GM12878 (cell line): Measurements from ENCODE around the gene SRGAP1. TPM values are rescaled to one million over a fixed set of nuclear protein-coding genes. Genes with fewer than 3 reads are reported as not detected.

Experiments used
- ATAC-seq: fragments of 200-7000 bp; cut with Tn5 transposase; 3 replicates; pipeline ENCODE4 v1.9.1; 2020; ENCODE audit warnings: mild to moderate bottlenecking, moderate library complexity
- BruUV-seq: library from RNA; stranded (reverse); fragments of 400-500 nt; replicated peaks from 2 replicates; lab custom pipeline; 2021; lab: Mats Ljungman, UMichigan
- CTCF ChIA-PET: fragments of 300-600 bp; sonication (Branson Sonifier 250); formaldehyde crosslinking; extraction: SDS; loops from one replicate; lab custom pipeline; 2021; ENCODE audit warnings: inconsistent platforms; lab: Yijun Ruan, JAX
- POLR2A ChIA-PET: fragments of 350-600 bp; formaldehyde crosslinking; extraction: SDS; loops from one replicate; lab custom pipeline; 2021; ENCODE audit warnings: inconsistent platforms; lab: Charles Lee
- RAD21 ChIA-PET: fragments of 300-600 bp; sonication (Branson Sonifier 250); formaldehyde crosslinking; loops from one replicate; lab custom pipeline; 2023; ENCODE audit warnings: antibody characterized with exemption; ENCODE audit not compliant: unreplicated experiment; lab: Charles Lee
- SMC1A ChIA-PET: fragments of 300-600 bp; sonication (Branson Sonifier 250); formaldehyde crosslinking; loops from one replicate; lab custom pipeline; 2023; ENCODE audit not compliant: unreplicated experiment, uncharacterized antibody; lab: Charles Lee
- DNase-seq: peaks from one replicate; pipeline ENCODE4 v3.0.0-alpha.2; 2011; ENCODE audit warnings: low read depth, low spot score
- FAIRE-seq: peaks from 3 replicates; lab custom pipeline; 2011; peaks lifted over from hg19 to GRCh38; lab: Jason Lieb, UNC
- H2AFZ ChIP-seq: 2 replicates; pipeline ENCODE4 v1.6.0; 2011; ENCODE audit warnings: low read depth, low read length, control low read depth; ENCODE audit not compliant: control insufficient read depth
- H3K27ac ChIP-seq: 2 replicates; pipeline ENCODE4 v1.5.1; 2011; ENCODE audit warnings: control low read depth; ENCODE audit not compliant: control insufficient read depth, insufficient read depth
- H3K27me3 ChIP-seq, 2 experiments: replicated peaks in 1 of 2; 2 replicates each; pipeline versions ENCODE4 v1.6.0 to v1.6.1; 2011; ENCODE audit warnings: low read length in 1 of 2; ENCODE audit not compliant: control insufficient read depth in 2 of 2, insufficient read depth in 2 of 2
- H3K36me3 ChIP-seq, 2 experiments: 2 replicates each; pipeline ENCODE4 v1.5.1; 2011; ENCODE audit warnings: low read length in 1 of 2; ENCODE audit not compliant: control insufficient read depth in 2 of 2, insufficient read depth in 2 of 2
- H3K4me1 ChIP-seq: 2 replicates; pipeline ENCODE4 v1.6.1; 2011; ENCODE audit warnings: mild to moderate bottlenecking, low read length, moderate library complexity, mixed read lengths; ENCODE audit not compliant: control insufficient read depth, insufficient read depth
- H3K4me2 ChIP-seq: 2 replicates; pipeline ENCODE4 v1.6.0; 2011; ENCODE audit warnings: control low read depth; ENCODE audit not compliant: control insufficient read depth, insufficient read depth
- H3K4me3 ChIP-seq: fragments of 200-600 bp; sonication (generic); 2 replicates; pipeline ENCODE4 v1.5.1; 2016
- H3K79me2 ChIP-seq: 2 replicates; pipeline ENCODE4 v1.6.0; 2011; ENCODE audit warnings: low read length; ENCODE audit not compliant: control insufficient read depth, insufficient read depth
- H3K9ac ChIP-seq: 2 replicates; pipeline ENCODE4 v1.8.0; 2011; ENCODE audit warnings: low read length, control low read depth, mixed read lengths; ENCODE audit not compliant: control insufficient read depth, insufficient read depth
- H3K9me3 ChIP-seq: replicated peaks from 3 replicates; pipeline ENCODE4 v1.5.1; 2011; ENCODE audit warnings: mild to moderate bottlenecking, low read length; ENCODE audit not compliant: control insufficient read depth, insufficient read depth
- H4K20me1 ChIP-seq: 2 replicates; pipeline ENCODE4 v1.6.0; 2011; ENCODE audit not compliant: control insufficient read depth, insufficient read depth
- CBX5 ChIP-seq: sonication (generic); IDR thresholded peaks from 2 replicates; pipeline ENCODE4 v1.6.1; 2016; ENCODE audit warnings: low read depth, moderate library complexity, mild to moderate bottlenecking, inconsistent platforms
- CHD1 ChIP-seq: IDR thresholded peaks from 2 replicates; pipeline ENCODE4 v1.6.1; 2012; ENCODE audit warnings: low read depth, low read length, improper control_type of control experiment
- FOXK2 ChIP-seq: fragments of 450-650 bp; IDR thresholded peaks from 2 replicates; pipeline ENCODE4 v1.6.1; 2017; ENCODE audit warnings: mild to moderate bottlenecking, moderate library complexity
- HDGF ChIP-seq: fragments of 450-650 bp; IDR thresholded peaks from 2 replicates; pipeline ENCODE4 v1.6.1; 2016; ENCODE audit warnings: antibody characterized with exemption
- JUNB ChIP-seq: IDR thresholded peaks from 2 replicates; pipeline ENCODE4 v1.6.1; 2016; ENCODE audit warnings: antibody characterized with exemption, mild to moderate bottlenecking
- NFXL1 ChIP-seq: fragments of 450-650 bp; IDR thresholded peaks from 2 replicates; pipeline ENCODE4 v1.6.1; 2017; ENCODE audit warnings: antibody characterized with exemption, mild to moderate bottlenecking, borderline replicate concordance
- RCOR1 ChIP-seq: conservative IDR thresholded peaks from 2 replicates; pipeline ENCODE4 v1.6.1; 2012; ENCODE audit warnings: low read depth, low read length, improper control_type of control experiment
- SUPT20H ChIP-seq: IDR thresholded peaks from 2 replicates; pipeline ENCODE4 v1.6.1; 2011; ENCODE audit warnings: low read depth, mild to moderate bottlenecking, low read length, moderate library complexity, borderline replicate concordance; ENCODE audit not compliant: control insufficient read depth
- TCF7 ChIP-seq: IDR thresholded peaks from 2 replicates; pipeline ENCODE4 v1.6.1; 2014; ENCODE audit warnings: antibody characterized with exemption, borderline replicate concordance
- ZBTB33 ChIP-seq: fragments of 450-650 bp; IDR thresholded peaks from 2 replicates; pipeline ENCODE4 v1.6.1; 2017; ENCODE audit warnings: mild to moderate bottlenecking
- WGBS: methylation state at CpG from one replicate; pipeline ENCODE4 v1.1.6; 2016; ENCODE audit warnings: low lambda C conversion rate; ENCODE audit not compliant: insufficient replicate concordance, insufficient coverage; ENCODE audit errors: missing lambda C conversion rate; 5-methylcytosine and 5-hydroxymethylcytosine counted together
- in situ Hi-C: fragments of 300-500 bp; cut with MboI; formaldehyde crosslinking; loops from 9 replicates; pipeline ENCODE4 v1.14.3; 2018; ENCODE audit warnings: mixed read lengths
- intact Hi-C: fragments of 100-400 bp; cut with micrococcal nuclease; formaldehyde crosslinking; loops from one replicate; pipeline ENCODE4 v1.14.2; 2022; ENCODE audit not compliant: unreplicated experiment
- polyA plus RNA-seq, 11 experiments: library from polyadenylated mRNA; depleted of rRNA in 4 of 11; unstranded in 6 of 11; stranded (reverse) in 5 of 11; fragments of >200 nt; fragmentation: Nextera tagmentation in 4 of 11; fragmentation: Illumina TruSeq in 1 of 11; extraction: Ambion mirVana in 4 of 11; extraction: Trizol in 1 of 11; gene quantifications; 1 replicate in 1 of 11; 2 replicates in 10 of 11; pipeline versions ENCODE4 v1.2.1 to v1.2.3, GENCODE V29; 2011 to 2016; ENCODE audit warnings: inconsistent platforms in 2 of 11, missing spikeins in 2 of 11, low read depth in 1 of 11
- total RNA-seq, 4 experiments: library from RNA; depleted of rRNA in 3 of 4; stranded (reverse); fragments of >200 nt in 3 of 4; fragmentation: Illumina TruSeq in 1 of 4; extraction: Trizol in 1 of 4; gene quantifications; 2 replicates each; pipeline versions ENCODE4 v1.2.1 to v1.2.3, GENCODE V29; 2013 to 2021
- TF ChIP-seq, protein P1 (sequence below): IDR thresholded peaks from 2 replicates; pipeline ENCODE4 v1.6.1; 2012; ENCODE audit warnings: improper control_type of control experiment, low read depth, low read length; ENCODE audit not compliant: insufficient replicate concordance
- TF ChIP-seq, protein P2 (sequence below): IDR thresholded peaks from 2 replicates; pipeline ENCODE4 v1.6.1; 2012; ENCODE audit warnings: low read depth, low read length, improper control_type of control experiment

The SRGAP1 gene
- total and polyA plus RNA-seq, 10 of the 15 experiments (the other 5 are each of a cell fraction or from before 2014, with no cell fraction given), result 0.16 to 0.85 (median 0.46) TPM

GRCh38 chr12:63811334-63811733, 33.2 kb upstream of the SRGAP1 start:
- H3K4me2 ChIP-seq, result no peak overlapping the region
- TF ChIP-seq TCF7, result no peak
- TF ChIP-seq, protein P1, sequence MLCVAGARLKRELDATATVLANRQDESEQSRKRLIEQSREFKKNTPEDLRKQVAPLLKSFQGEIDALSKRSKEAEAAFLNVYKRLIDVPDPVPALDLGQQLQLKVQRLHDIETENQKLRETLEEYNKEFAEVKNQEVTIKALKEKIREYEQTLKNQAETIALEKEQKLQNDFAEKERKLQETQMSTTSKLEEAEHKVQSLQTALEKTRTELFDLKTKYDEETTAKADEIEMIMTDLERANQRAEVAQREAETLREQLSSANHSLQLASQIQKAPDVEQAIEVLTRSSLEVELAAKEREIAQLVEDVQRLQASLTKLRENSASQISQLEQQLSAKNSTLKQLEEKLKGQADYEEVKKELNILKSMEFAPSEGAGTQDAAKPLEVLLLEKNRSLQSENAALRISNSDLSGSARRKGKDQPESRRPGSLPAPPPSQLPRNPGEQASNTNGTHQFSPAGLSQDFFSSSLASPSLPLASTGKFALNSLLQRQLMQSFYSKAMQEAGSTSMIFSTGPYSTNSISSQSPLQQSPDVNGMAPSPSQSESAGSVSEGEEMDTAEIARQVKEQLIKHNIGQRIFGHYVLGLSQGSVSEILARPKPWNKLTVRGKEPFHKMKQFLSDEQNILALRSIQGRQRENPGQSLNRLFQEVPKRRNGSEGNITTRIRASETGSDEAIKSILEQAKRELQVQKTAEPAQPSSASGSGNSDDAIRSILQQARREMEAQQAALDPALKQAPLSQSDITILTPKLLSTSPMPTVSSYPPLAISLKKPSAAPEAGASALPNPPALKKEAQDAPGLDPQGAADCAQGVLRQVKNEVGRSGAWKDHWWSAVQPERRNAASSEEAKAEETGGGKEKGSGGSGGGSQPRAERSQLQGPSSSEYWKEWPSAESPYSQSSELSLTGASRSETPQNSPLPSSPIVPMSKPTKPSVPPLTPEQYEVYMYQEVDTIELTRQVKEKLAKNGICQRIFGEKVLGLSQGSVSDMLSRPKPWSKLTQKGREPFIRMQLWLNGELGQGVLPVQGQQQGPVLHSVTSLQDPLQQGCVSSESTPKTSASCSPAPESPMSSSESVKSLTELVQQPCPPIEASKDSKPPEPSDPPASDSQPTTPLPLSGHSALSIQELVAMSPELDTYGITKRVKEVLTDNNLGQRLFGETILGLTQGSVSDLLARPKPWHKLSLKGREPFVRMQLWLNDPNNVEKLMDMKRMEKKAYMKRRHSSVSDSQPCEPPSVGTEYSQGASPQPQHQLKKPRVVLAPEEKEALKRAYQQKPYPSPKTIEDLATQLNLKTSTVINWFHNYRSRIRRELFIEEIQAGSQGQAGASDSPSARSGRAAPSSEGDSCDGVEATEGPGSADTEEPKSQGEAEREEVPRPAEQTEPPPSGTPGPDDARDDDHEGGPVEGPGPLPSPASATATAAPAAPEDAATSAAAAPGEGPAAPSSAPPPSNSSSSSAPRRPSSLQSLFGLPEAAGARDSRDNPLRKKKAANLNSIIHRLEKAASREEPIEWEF, result no peak
- no peak for TF ChIP-seq HDGF
- no peak for TF ChIP-seq SUPT20H
- TF ChIP-seq JUNB, result no peak
- no peak for TF ChIP-seq CHD1
- no peak for TF ChIP-seq CBX5
- TF ChIP-seq ZBTB33, result no peak
- no peak for TF ChIP-seq FOXK2
- TF ChIP-seq, protein P2, sequence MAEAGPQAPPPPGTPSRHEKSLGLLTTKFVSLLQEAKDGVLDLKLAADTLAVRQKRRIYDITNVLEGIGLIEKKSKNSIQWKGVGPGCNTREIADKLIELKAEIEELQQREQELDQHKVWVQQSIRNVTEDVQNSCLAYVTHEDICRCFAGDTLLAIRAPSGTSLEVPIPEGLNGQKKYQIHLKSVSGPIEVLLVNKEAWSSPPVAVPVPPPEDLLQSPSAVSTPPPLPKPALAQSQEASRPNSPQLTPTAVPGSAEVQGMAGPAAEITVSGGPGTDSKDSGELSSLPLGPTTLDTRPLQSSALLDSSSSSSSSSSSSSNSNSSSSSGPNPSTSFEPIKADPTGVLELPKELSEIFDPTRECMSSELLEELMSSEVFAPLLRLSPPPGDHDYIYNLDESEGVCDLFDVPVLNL, result no peak
- no peak for TF ChIP-seq NFXL1
- TF ChIP-seq RCOR1, result no peak
- no peaks in the 10 kb centered on the region for H3K27me3 ChIP-seq
- peaks cover 0 to 3% of the 10 kb centered on the region in 2 experiments; a peak in 1 of 4 replicates for H3K36me3 ChIP-seq
- H3K9ac ChIP-seq, result no peak overlapping the region
- ChIA-PET RAD21 (interaction anchor here (1.6 kb wide), 1 partner anchor 34 kb away, joined by 5 read pairs; the partner anchor contains the start of gene SRGAP1), CTCF (no interaction called here), POLR2A (no interaction called here), SMC1A (no interaction called here)
- ATAC-seq (no peak), DNase-seq (no peak), FAIRE-seq (no peak)
- WGBS, result 100% methylated on average over 2 of the region's 2 CpGs
- H3K4me3 ChIP-seq, result no peak overlapping the region
- H2AFZ ChIP-seq, result no peak overlapping the region
- BruUV-seq, result no TSS peak
- H3K9me3 ChIP-seq, result no peaks in the 10 kb centered on the region; the same call in 2 of the 3 replicates
- H3K4me1 ChIP-seq, result peaks cover 25% of the 10 kb centered on the region
- intact Hi-C loops (no loop called here), in situ Hi-C loops (no loop called here)
- H4K20me1 ChIP-seq, result no peaks in the 10 kb centered on the region
- H3K27ac ChIP-seq, result no peak overlapping the region
- no peaks in the 10 kb centered on the region for H3K79me2 ChIP-seq
